Liver (tissue), 3 donors: ENCODE measurements around the gene CACNG4.

Experiments
- EGR1 ChIP-seq, 2 donors: IDR thresholded peaks; 2 replicates each; pipeline ENCODE4 v1.6.1; 2016 to 2018; ENCODE audit warnings: antibody characterized with exemption in 2 of 2, low read depth in 2 of 2
- FOXA1 ChIP-seq: IDR thresholded peaks from 2 replicates; pipeline ENCODE4 v1.6.1; 2016; ENCODE audit warnings: antibody characterized with exemption
- REST ChIP-seq: IDR thresholded peaks from 2 replicates; pipeline ENCODE4 v1.6.1; 2016; ENCODE audit warnings: antibody characterized with exemption, mild to moderate bottlenecking
- RXRA ChIP-seq, 2 donors: IDR thresholded peaks; 2 replicates each; pipeline ENCODE4 v1.6.1; 2017 to 2018; ENCODE audit warnings: antibody characterized with exemption in 2 of 2, mild to moderate bottlenecking in 1 of 2
- YY1 ChIP-seq: IDR thresholded peaks from 2 replicates; pipeline ENCODE4 v1.6.1; 2016; ENCODE audit warnings: antibody characterized with exemption, mild to moderate bottlenecking
- TF ChIP-seq, protein P1 (sequence below): fragments of 150-350 bp; IDR thresholded peaks from 2 replicates; pipeline ENCODE4 v1.5.1; 2017; ENCODE audit warnings: improper control_type of control experiment, low read depth, low read length; ENCODE audit not compliant: missing input control
- TF ChIP-seq, protein P2 (sequence below): IDR thresholded peaks from 2 replicates; pipeline ENCODE4 v1.6.1; 2016; ENCODE audit warnings: antibody characterized with exemption
- TF ChIP-seq, protein P3 (sequence below): IDR thresholded peaks from 2 replicates; pipeline ENCODE4 v1.6.1; 2016; ENCODE audit warnings: antibody characterized with exemption
- donor health status: healthy.
- donor health status: healthy.

GRCh38 chr17:66989579-66989978 lies 25.1 kb downstream of the CACNG4 start:
- TF ChIP-seq, protein P1, sequence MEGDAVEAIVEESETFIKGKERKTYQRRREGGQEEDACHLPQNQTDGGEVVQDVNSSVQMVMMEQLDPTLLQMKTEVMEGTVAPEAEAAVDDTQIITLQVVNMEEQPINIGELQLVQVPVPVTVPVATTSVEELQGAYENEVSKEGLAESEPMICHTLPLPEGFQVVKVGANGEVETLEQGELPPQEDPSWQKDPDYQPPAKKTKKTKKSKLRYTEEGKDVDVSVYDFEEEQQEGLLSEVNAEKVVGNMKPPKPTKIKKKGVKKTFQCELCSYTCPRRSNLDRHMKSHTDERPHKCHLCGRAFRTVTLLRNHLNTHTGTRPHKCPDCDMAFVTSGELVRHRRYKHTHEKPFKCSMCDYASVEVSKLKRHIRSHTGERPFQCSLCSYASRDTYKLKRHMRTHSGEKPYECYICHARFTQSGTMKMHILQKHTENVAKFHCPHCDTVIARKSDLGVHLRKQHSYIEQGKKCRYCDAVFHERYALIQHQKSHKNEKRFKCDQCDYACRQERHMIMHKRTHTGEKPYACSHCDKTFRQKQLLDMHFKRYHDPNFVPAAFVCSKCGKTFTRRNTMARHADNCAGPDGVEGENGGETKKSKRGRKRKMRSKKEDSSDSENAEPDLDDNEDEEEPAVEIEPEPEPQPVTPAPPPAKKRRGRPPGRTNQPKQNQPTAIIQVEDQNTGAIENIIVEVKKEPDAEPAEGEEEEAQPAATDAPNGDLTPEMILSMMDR: no peak
- no peak for TF ChIP-seq REST
- no peak for TF ChIP-seq EGR1 (IDR thresholded peaks at IDR 0.05; ENCODE audit: low read depth in 2 of 2)
- TF ChIP-seq RXRA (IDR thresholded peaks at IDR 0.05): no peak
- TF ChIP-seq, protein P2, sequence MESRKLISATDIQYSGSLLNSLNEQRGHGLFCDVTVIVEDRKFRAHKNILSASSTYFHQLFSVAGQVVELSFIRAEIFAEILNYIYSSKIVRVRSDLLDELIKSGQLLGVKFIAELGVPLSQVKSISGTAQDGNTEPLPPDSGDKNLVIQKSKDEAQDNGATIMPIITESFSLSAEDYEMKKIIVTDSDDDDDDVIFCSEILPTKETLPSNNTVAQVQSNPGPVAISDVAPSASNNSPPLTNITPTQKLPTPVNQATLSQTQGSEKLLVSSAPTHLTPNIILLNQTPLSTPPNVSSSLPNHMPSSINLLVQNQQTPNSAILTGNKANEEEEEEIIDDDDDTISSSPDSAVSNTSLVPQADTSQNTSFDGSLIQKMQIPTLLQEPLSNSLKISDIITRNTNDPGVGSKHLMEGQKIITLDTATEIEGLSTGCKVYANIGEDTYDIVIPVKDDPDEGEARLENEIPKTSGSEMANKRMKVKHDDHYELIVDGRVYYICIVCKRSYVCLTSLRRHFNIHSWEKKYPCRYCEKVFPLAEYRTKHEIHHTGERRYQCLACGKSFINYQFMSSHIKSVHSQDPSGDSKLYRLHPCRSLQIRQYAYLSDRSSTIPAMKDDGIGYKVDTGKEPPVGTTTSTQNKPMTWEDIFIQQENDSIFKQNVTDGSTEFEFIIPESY: no peak
- TF ChIP-seq YY1: no peak
- no peak for TF ChIP-seq FOXA1
- TF ChIP-seq, protein P3, sequence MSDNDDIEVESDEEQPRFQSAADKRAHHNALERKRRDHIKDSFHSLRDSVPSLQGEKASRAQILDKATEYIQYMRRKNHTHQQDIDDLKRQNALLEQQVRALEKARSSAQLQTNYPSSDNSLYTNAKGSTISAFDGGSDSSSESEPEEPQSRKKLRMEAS: no peak
